Heart left ventricle (tissue), 13 donors: Measurements from ENCODE around the gene TSSK1B.

Source experiments
- POLR2A ChIP-seq, 2 donors: fragments of 450-650 bp; IDR thresholded peaks; one replicate each; pipeline ENCODE4 v1.6.1; 2017; ENCODE audit warnings: antibody characterized with exemption in 2 of 2, mild to moderate bottlenecking in 2 of 2, moderate library complexity in 2 of 2
- TF ChIP-seq, protein P1 (sequence below), 12 donors: fragments of 200-600 bp; sonication (generic) in 4 of 12; IDR thresholded peaks; one replicate each; pipeline versions ENCODE4 v1.5.0 to v1.8.0; 2018 to 2022; ENCODE audit warnings: antibody characterized with exemption in 12 of 12, mild to moderate bottlenecking in 5 of 12
- donor health status: ischemic (EF 13 %, LVEDD 7.1; RV severe dilation, severe dysfunction).
- donor health status: DM: no; HTN: yes; CAD: no.
- donor health status: DM: no; HTN: no; CAD: no.
- donor health status: ischemic (EF 25% LVEDD 6.9; RV normal size, moderate dysfunction).
- donor health status: ischemic (EF 25% LVEDD 5.7; RV mildly dilated, moderate dysfunction).
- donor health status: ischemic (EF 35%, LVEDD 5.7; RV mildly dilated, moderate dysfunction).
- donor health status: nonischemic (EF 11% LVEDD 7.7; RV severe dilation, severe dysfunction).
- donor health status: DM: yes; HTN: yes; CAD: no.
- donor health status: PGD.
- donor health status: ischemic (EF 29% LVEDD 5.4; RV normal size, mild dysfunction).
- donor health status: nonischemic (EF 23%, LVEDD 6.1; RV moderate dilation, normal function).

- TF ChIP-seq, protein P1, sequence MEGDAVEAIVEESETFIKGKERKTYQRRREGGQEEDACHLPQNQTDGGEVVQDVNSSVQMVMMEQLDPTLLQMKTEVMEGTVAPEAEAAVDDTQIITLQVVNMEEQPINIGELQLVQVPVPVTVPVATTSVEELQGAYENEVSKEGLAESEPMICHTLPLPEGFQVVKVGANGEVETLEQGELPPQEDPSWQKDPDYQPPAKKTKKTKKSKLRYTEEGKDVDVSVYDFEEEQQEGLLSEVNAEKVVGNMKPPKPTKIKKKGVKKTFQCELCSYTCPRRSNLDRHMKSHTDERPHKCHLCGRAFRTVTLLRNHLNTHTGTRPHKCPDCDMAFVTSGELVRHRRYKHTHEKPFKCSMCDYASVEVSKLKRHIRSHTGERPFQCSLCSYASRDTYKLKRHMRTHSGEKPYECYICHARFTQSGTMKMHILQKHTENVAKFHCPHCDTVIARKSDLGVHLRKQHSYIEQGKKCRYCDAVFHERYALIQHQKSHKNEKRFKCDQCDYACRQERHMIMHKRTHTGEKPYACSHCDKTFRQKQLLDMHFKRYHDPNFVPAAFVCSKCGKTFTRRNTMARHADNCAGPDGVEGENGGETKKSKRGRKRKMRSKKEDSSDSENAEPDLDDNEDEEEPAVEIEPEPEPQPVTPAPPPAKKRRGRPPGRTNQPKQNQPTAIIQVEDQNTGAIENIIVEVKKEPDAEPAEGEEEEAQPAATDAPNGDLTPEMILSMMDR (IDR thresholded peaks at IDR 0.05) = no peak
- TF ChIP-seq POLR2A (IDR thresholded peaks at IDR 0.05) = no peak
Measured at GRCh38 chr5:113389116-113389515, 45.7 kb downstream of the TSSK1B start.
